KMS-11 (cell line): Measurements from ENCODE around the gene VPS35L.

Source experiments
- H2AFZ ChIP-seq: fragments of 200-600 bp; sonication (generic); 2 replicates; pipeline ENCODE4 v1.6.1; 2016; ENCODE audit warnings: antibody characterized with exemption, mixed run types, low read depth
- H3K27ac ChIP-seq: fragments of 200-600 bp; sonication (generic); 2 replicates; pipeline ENCODE4 v1.6.1; 2016; ENCODE audit warnings: mild to moderate bottlenecking, mixed run types
- H3K27me3 ChIP-seq: fragments of 200-600 bp; sonication (generic); 2 replicates; pipeline ENCODE4 v1.6.1; 2017; ENCODE audit warnings: mild to moderate bottlenecking, low read depth, mixed run types, moderate library complexity; ENCODE audit not compliant: insufficient read depth
- H3K36me3 ChIP-seq: fragments of 200-600 bp; sonication (generic); 2 replicates; pipeline ENCODE4 v1.6.1; 2017; ENCODE audit warnings: mild to moderate bottlenecking, mixed run types; ENCODE audit not compliant: insufficient read depth
- H3K4me1 ChIP-seq: fragments of 200-600 bp; sonication (generic); 2 replicates; pipeline ENCODE4 v1.6.1; 2016; ENCODE audit warnings: mild to moderate bottlenecking, low read depth, mixed run types; ENCODE audit not compliant: poor library complexity, severe bottlenecking
- H3K4me2 ChIP-seq: fragments of 200-600 bp; sonication (generic); 2 replicates; pipeline ENCODE4 v1.7.0; 2016; ENCODE audit warnings: mild to moderate bottlenecking, mixed run types
- H3K4me3 ChIP-seq: fragments of 200-600 bp; sonication (generic); IDR thresholded peaks from 2 replicates; pipeline ENCODE4 v1.6.1; 2017; ENCODE audit warnings: low read depth, low read length, mixed read lengths; ENCODE audit not compliant: insufficient read depth
- H3K79me2 ChIP-seq: fragments of 200-600 bp; sonication (generic); 2 replicates; pipeline ENCODE4 v1.6.1; 2016; ENCODE audit warnings: low read depth, mixed run types; ENCODE audit not compliant: insufficient read depth
- H3K9ac ChIP-seq: fragments of 200-600 bp; sonication (generic); 2 replicates; pipeline ENCODE4 v1.6.1; 2016; ENCODE audit warnings: mild to moderate bottlenecking, mixed run types
- H4K20me1 ChIP-seq: fragments of 200-600 bp; sonication (generic); 2 replicates; pipeline ENCODE4 v1.6.1; 2016; ENCODE audit warnings: mild to moderate bottlenecking, mixed run types; ENCODE audit not compliant: insufficient read depth
- TF ChIP-seq, protein P1 (sequence below): fragments of 200-600 bp; sonication (generic); conservative IDR thresholded peaks from 2 replicates; pipeline ENCODE4 v1.6.1; 2017; ENCODE audit warnings: low read depth, mild to moderate bottlenecking, antibody characterized with exemption, low read length, moderate library complexity, mixed read lengths

The VPS35L gene

DNA sequence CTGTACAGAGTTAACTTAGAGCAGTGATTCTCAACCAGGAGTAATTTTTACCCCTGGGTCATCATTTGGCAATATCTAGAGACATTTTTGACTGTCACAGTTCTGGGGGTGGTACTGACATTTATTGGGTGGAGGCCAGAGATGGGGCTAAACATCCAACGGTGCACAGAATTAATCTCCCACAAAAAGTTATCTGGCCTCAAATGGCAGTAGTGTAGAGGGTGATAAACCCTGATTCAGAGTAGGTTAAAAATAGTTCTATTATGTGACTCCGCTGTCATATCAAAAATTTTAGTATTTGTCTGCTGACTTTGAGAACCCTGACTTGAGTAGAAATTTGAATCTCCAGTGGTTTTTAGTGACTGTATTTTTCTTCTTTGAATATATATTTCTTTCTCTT lies 19.1 kb downstream of the VPS35L start:
- Histone ChIP-seq H3K27ac (no peak overlapping the region), H4K20me1 (no peaks in the 10 kb centered on the region), H3K4me2 (no peak overlapping the region), H3K27me3 (no peaks in the 10 kb centered on the region), H3K9ac (no peak overlapping the region), H2AFZ (no peak overlapping the region), H3K79me2 (no peaks in the 10 kb centered on the region), H3K4me1 (no peaks in the 10 kb centered on the region), H3K4me3 (no peak overlapping the region), H3K36me3 (no peaks in the 10 kb centered on the region)
- TF ChIP-seq, protein P1, sequence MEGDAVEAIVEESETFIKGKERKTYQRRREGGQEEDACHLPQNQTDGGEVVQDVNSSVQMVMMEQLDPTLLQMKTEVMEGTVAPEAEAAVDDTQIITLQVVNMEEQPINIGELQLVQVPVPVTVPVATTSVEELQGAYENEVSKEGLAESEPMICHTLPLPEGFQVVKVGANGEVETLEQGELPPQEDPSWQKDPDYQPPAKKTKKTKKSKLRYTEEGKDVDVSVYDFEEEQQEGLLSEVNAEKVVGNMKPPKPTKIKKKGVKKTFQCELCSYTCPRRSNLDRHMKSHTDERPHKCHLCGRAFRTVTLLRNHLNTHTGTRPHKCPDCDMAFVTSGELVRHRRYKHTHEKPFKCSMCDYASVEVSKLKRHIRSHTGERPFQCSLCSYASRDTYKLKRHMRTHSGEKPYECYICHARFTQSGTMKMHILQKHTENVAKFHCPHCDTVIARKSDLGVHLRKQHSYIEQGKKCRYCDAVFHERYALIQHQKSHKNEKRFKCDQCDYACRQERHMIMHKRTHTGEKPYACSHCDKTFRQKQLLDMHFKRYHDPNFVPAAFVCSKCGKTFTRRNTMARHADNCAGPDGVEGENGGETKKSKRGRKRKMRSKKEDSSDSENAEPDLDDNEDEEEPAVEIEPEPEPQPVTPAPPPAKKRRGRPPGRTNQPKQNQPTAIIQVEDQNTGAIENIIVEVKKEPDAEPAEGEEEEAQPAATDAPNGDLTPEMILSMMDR = no peak

GRCh38 chr16:19578378-19578971 lies 23.0 kb downstream of the VPS35L start:
- no peaks in the 10 kb centered on the region for H3K27me3 ChIP-seq
- no peak overlapping the region for H3K4me2 ChIP-seq
- H4K20me1 ChIP-seq = no peaks in the 10 kb centered on the region
- no peaks in the 10 kb centered on the region for H3K36me3 ChIP-seq
- no peak overlapping the region for H3K9ac ChIP-seq
- H3K27ac ChIP-seq = no peak overlapping the region
- no peak overlapping the region for H2AFZ ChIP-seq
- H3K4me1 ChIP-seq = no peaks in the 10 kb centered on the region
- H3K4me3 ChIP-seq = no peak overlapping the region
- H3K79me2 ChIP-seq = no peaks in the 10 kb centered on the region
- TF ChIP-seq, protein P1 = no peak

DNA sequence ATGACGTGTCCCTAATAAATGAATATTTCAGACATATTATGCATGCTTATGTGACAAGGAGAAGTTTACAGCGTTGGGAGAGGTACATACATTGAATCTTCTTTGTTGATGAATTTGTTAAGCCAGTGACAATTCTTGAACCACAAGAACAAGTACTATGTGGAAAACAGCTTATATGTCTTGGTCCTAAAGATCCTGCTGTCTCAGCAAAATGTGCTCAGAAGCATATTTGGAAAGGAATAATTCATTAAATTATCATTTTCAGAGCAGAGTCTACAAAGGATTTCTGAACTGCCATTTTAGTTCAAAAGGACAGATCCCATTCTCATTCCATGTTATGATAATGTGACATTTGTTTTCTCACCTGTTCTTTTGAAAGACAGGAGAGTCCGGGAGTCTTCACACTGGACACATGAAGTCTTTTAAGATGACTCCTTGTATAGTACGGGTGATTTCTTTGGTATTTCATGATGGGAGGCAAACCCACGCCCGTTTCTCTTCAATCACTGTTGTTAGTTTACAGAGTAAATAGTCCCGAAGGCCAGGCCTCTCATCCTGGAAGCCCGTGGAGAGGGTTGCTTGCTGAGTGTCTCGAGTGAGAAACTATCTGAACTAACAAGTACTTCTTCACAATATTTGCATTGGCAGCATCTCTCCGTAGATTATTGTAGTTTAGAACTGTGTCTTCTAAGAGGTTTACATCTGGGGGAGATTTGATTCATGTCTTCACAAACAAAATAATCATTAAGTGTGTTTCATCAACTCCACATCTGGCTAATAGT lies 26.7 kb downstream of the VPS35L start:
- no peak overlapping the region for H3K9ac ChIP-seq
- no peak overlapping the region for H3K4me3 ChIP-seq
- H2AFZ ChIP-seq = no peak overlapping the region
- H3K4me1 ChIP-seq = no peaks in the 10 kb centered on the region
- no peaks in the 10 kb centered on the region for H3K27me3 ChIP-seq
- TF ChIP-seq, protein P1 = no peak
- no peaks in the 10 kb centered on the region for H4K20me1 ChIP-seq
- no peaks in the 10 kb centered on the region for H3K36me3 ChIP-seq
- no peak overlapping the region for H3K27ac ChIP-seq
- no peaks in the 10 kb centered on the region for H3K79me2 ChIP-seq
- H3K4me2 ChIP-seq = no peak overlapping the region

- Histone ChIP-seq H2AFZ (no peak overlapping the region), H3K4me3 (no peak overlapping the region), H3K4me2 (no peak overlapping the region), H4K20me1 (no peaks in the 10 kb centered on the region), H3K27me3 (no peaks in the 10 kb centered on the region), H3K27ac (no peak overlapping the region), H3K9ac (no peak overlapping the region), H3K36me3 (no peaks in the 10 kb centered on the region), H3K79me2 (no peaks in the 10 kb centered on the region), H3K4me1 (no peaks in the 10 kb centered on the region)
- TF ChIP-seq, protein P1 = peak; percentile 91
Observed at GRCh38 chr16:19583665-19584300, 28.3 kb downstream of the VPS35L start.
